Caco-2 (cell line): Measurements from ENCODE around the gene COL4A2. TPM values are rescaled to one million over a fixed set of nuclear protein-coding genes. Genes with fewer than 3 reads are reported as not detected.
A peak's percentile ranks its signal among the peaks of the same experiment; 100 is the strongest.

Experiments
- BruUV-seq: library from RNA; stranded (reverse); fragments of 400-500 nt; replicated peaks from 2 replicates; lab custom pipeline; 2021; lab: Mats Ljungman, UMichigan
- CTCF ChIA-PET: fragments of 300-600 bp; sonication (Branson Sonifier 250); formaldehyde crosslinking; loops from one replicate; lab custom pipeline; 2022; ENCODE audit warnings: antibody characterized with exemption; lab: Charles Lee
- POLR2A ChIA-PET: fragments of 300-600 bp; sonication (Branson Sonifier 250); formaldehyde crosslinking; loops from one replicate; lab custom pipeline; 2022; ENCODE audit warnings: antibody characterized with exemption; lab: Charles Lee
- DNase-seq, 2 experiments: peaks; one replicate each; pipeline versions ENCODE4 v3.0.0 to v3.0.0-alpha.2; 2020 to 2022
- H3K27me3 ChIP-seq: replicated peaks from 2 replicates; pipeline ENCODE4 v1.6.0; 2011; ENCODE audit warnings: low read length; ENCODE audit not compliant: control insufficient read depth, insufficient read depth
- H3K36me3 ChIP-seq: 2 replicates; pipeline ENCODE4 v1.5.1; 2011; ENCODE audit warnings: low read length; ENCODE audit not compliant: control insufficient read depth, insufficient read depth
- H3K4me1 ChIP-seq: fragments of 250-450 bp; sonication (Bioruptor Pico); 2 replicates; pipeline ENCODE4 v1.5.1; 2020; ENCODE audit warnings: mild to moderate bottlenecking
- H3K4me3 ChIP-seq: 2 replicates; pipeline ENCODE4 v1.5.1; 2011; ENCODE audit warnings: low read depth, mild to moderate bottlenecking, control low read depth, low read length
- H3K9me3 ChIP-seq: fragments of 250-450 bp; sonication (Bioruptor Pico); 2 replicates; pipeline ENCODE4 v1.5.1; 2020; ENCODE audit warnings: mild to moderate bottlenecking, moderate library complexity
- H3K27ac Mint-ChIP-seq: one replicate; pipeline ENCODE4 v1.8.0; 2022; ENCODE audit warnings: mixed read lengths; ENCODE audit not compliant: unreplicated experiment
- H3K27me3 Mint-ChIP-seq: one replicate; pipeline ENCODE4 v1.8.0; 2022; ENCODE audit warnings: mixed read lengths; ENCODE audit not compliant: insufficient read depth, unreplicated experiment
- H3K36me3 Mint-ChIP-seq: one replicate; pipeline ENCODE4 v1.8.0; 2022; ENCODE audit warnings: mild to moderate bottlenecking, mixed read lengths; ENCODE audit not compliant: insufficient read depth, unreplicated experiment
- H3K4me1 Mint-ChIP-seq: one replicate; pipeline ENCODE4 v1.8.0; 2022; ENCODE audit warnings: low read depth, mixed read lengths; ENCODE audit not compliant: unreplicated experiment
- H3K4me3 Mint-ChIP-seq: one replicate; pipeline ENCODE4 v1.8.0; 2022; ENCODE audit warnings: mild to moderate bottlenecking, moderate library complexity, mixed read lengths; ENCODE audit not compliant: unreplicated experiment
- H3K9me3 Mint-ChIP-seq: one replicate; pipeline ENCODE4 v1.8.0; 2022; ENCODE audit warnings: mixed read lengths; ENCODE audit not compliant: unreplicated experiment
- CTCF ChIP-seq, 2 experiments: fragments of 200-600 bp in 1 of 2; IDR thresholded peaks; 1 replicate in 1 of 2; 2 replicates in 1 of 2; pipeline versions ENCODE4 v1.5.1 to v1.8.0; 2011 to 2022; ENCODE audit warnings: antibody characterized with exemption in 1 of 2, control low read depth in 1 of 2, inconsistent platforms in 1 of 2, low read depth in 1 of 2, low read length in 1 of 2, mild to moderate bottlenecking in 1 of 2, moderate library complexity in 1 of 2; ENCODE audit not compliant: insufficient read depth in 1 of 2, severe bottlenecking in 1 of 2, unreplicated experiment in 1 of 2
- intact Hi-C: fragments of 100-400 bp; cut with micrococcal nuclease; formaldehyde crosslinking; loops from one replicate; pipeline ENCODE4 v1.10.0; 2022; ENCODE audit not compliant: unreplicated experiment
- total RNA-seq: library from RNA; stranded (reverse); gene quantifications from 2 replicates; pipeline ENCODE4 v1.2.3, GENCODE V29; 2022

The COL4A2 gene
- total RNA-seq, 1 experiment from 2014 or later = 19.2 TPM

GRCh38 chr13:110455444-110455843 is 148.4 kb downstream of the COL4A2 start:
- ChIA-PET CTCF (interaction anchor here (0.5 to 1.8 kb wide), 32 partner anchors 11 to 460 kb away, joined by 3 to 33 read pairs (median 5); partner anchors contain the start of gene RAB20), POLR2A (interaction anchor here (0.5 to 1.2 kb wide), 5 partner anchors 101 to 260 kb away, joined by 3 to 5 read pairs (median 3); partner anchors contain the start of gene RAB20)
- intact Hi-C loops = loop anchor here (5.0 kb wide), 2 partner anchors 137 to 362 kb away; no protein-coding TSS in a partner anchor
- H3K4me3 Mint-ChIP-seq = no peak overlapping the region
- peaks cover 33% of the 10 kb centered on the region for H3K4me1 Mint-ChIP-seq
- Histone ChIP-seq H3K4me1 (peaks cover 23% of the 10 kb centered on the region), H3K4me3 (no peak overlapping the region), H3K27me3 (no peaks in the 10 kb centered on the region), H3K36me3 (no peaks in the 10 kb centered on the region), H3K9me3 (no peaks in the 10 kb centered on the region)
- no peaks in the 10 kb centered on the region for H3K9me3 Mint-ChIP-seq
- no TSS peak for BruUV-seq
- no peak for TF ChIP-seq CTCF (IDR thresholded peaks at IDR 0.05; ENCODE audit: insufficient read depth in 1 of 2, low read depth in 1 of 2, low read length in 1 of 2, severe bottlenecking in 1 of 2, unreplicated experiment in 1 of 2)
- no peaks in the 10 kb centered on the region for H3K27me3 Mint-ChIP-seq
- DNase-seq = no peak
- H3K36me3 Mint-ChIP-seq = peaks cover 4% of the 10 kb centered on the region
- H3K27ac Mint-ChIP-seq = peak overlapping the region; percentile 67

GRCh38 chr13:110455941-110456340 is 148.9 kb downstream of the COL4A2 start:
- intact Hi-C loops = loop anchor here (1.0 to 5.0 kb wide), 7 partner anchors 51 to 361 kb away; no protein-coding TSS in a partner anchor
- Mint-ChIP-seq H3K9me3 (no peaks in the 10 kb centered on the region), H3K27ac (peak overlapping the region; percentile 67), H3K27me3 (no peaks in the 10 kb centered on the region), H3K4me1 (peaks cover 33% of the 10 kb centered on the region), H3K36me3 (peaks cover 4% of the 10 kb centered on the region), H3K4me3 (peak overlapping the region; percentile 34)
- ChIA-PET CTCF (interaction anchor here (0.5 to 1.8 kb wide), 34 partner anchors 12 to 460 kb away, joined by 3 to 33 read pairs (median 4); partner anchors contain the start of gene RAB20), POLR2A (interaction anchor here (0.5 to 1.2 kb wide), 5 partner anchors 100 to 259 kb away, joined by 3 to 5 read pairs (median 3); partner anchors contain the start of gene RAB20)
- peak; percentile 89 to 93 for DNase-seq
- H3K27me3 ChIP-seq = no peaks in the 10 kb centered on the region
- H3K4me1 ChIP-seq = peaks cover 23% of the 10 kb centered on the region
- H3K4me3 ChIP-seq = peak overlapping the region; percentile 21; the same call in 1 of the 2 replicates
- no peaks in the 10 kb centered on the region for H3K36me3 ChIP-seq
- TF ChIP-seq CTCF (IDR thresholded peaks at IDR 0.05; ENCODE audit: insufficient read depth in 1 of 2, low read depth in 1 of 2, low read length in 1 of 2, severe bottlenecking in 1 of 2, unreplicated experiment in 1 of 2) = peak; percentile 90 to 96
- no peaks in the 10 kb centered on the region for H3K9me3 ChIP-seq
- BruUV-seq = no TSS peak

- no peak for DNase-seq
- Mint-ChIP-seq H3K4me1 (peaks cover 28% of the 10 kb centered on the region), H3K36me3 (peaks cover 4% of the 10 kb centered on the region), H3K9me3 (no peaks in the 10 kb centered on the region), H3K4me3 (no peak overlapping the region), H3K27me3 (no peaks in the 10 kb centered on the region), H3K27ac (peak overlapping the region; percentile 67)
- CTCF ChIA-PET = interaction anchor here (0.6 to 1.8 kb wide), 25 partner anchors 12 to 459 kb away, joined by 3 to 33 read pairs (median 6); partner anchors contain the start of gene RAB20
- TF ChIP-seq CTCF (IDR thresholded peaks at IDR 0.05; ENCODE audit: insufficient read depth in 1 of 2, low read depth in 1 of 2, low read length in 1 of 2, severe bottlenecking in 1 of 2, unreplicated experiment in 1 of 2) = no peak
- Histone ChIP-seq H3K4me3 (no peak overlapping the region), H3K4me1 (peaks cover 23% of the 10 kb centered on the region), H3K9me3 (no peaks in the 10 kb centered on the region), H3K36me3 (no peaks in the 10 kb centered on the region), H3K27me3 (no peaks in the 10 kb centered on the region)
- POLR2A ChIA-PET = interaction anchor here (1.2 kb wide), 1 partner anchor 99 kb away, joined by 5 read pairs; no protein-coding TSS in a partner anchor
- no TSS peak for BruUV-seq
- intact Hi-C loops = loop anchor here (1.0 to 5.0 kb wide), 7 partner anchors 51 to 361 kb away; no protein-coding TSS in a partner anchor
Measured at GRCh38 chr13:110456550-110456949, 149.5 kb downstream of the COL4A2 start.
